IMR-90 (cell line): ENCODE results near the gene PSAP.

Experiments used
- BHLHE40 ChIP-seq: fragments of 150-350 bp; IDR thresholded peaks from 2 replicates; pipeline ENCODE4 v1.6.1; 2016; ENCODE audit warnings: mild to moderate bottlenecking, low read depth, low read length
- CEBPB ChIP-seq: IDR thresholded peaks from 2 replicates; pipeline ENCODE4 v1.6.1; 2012; ENCODE audit warnings: low read depth, low read length, improper control_type of control experiment
- MAZ ChIP-seq: IDR thresholded peaks from 2 replicates; pipeline ENCODE4 v1.6.1; 2012; ENCODE audit warnings: low read depth, mild to moderate bottlenecking, low read length, improper control_type of control experiment, moderate library complexity, borderline replicate concordance
- POLR2A ChIP-seq: IDR thresholded peaks from 2 replicates; pipeline ENCODE4 v1.6.1; 2012; ENCODE audit warnings: mild to moderate bottlenecking, low read depth, low read length
- RAD21 ChIP-seq: IDR thresholded peaks from 2 replicates; pipeline ENCODE4 v1.6.1; 2012; ENCODE audit warnings: low read length, improper control_type of control experiment
- SMC3 ChIP-seq: fragments of 150-350 bp; IDR thresholded peaks from 2 replicates; pipeline ENCODE4 v1.6.1; 2016; ENCODE audit warnings: low read depth, mild to moderate bottlenecking, antibody characterized with exemption, low read length, moderate library complexity
- TF ChIP-seq, protein P1 (sequence below): conservative IDR thresholded peaks from 2 replicates; pipeline ENCODE4 v1.5.1; 2012; ENCODE audit warnings: mild to moderate bottlenecking, low read depth, low read length, improper control_type of control experiment
- TF ChIP-seq, protein P2 (sequence below): fragments of 150-350 bp; IDR thresholded peaks from 2 replicates; pipeline ENCODE4 v1.6.1; 2016; ENCODE audit warnings: low read depth, mild to moderate bottlenecking, low read length, moderate library complexity, borderline replicate concordance
- TF ChIP-seq, protein P3 (sequence below): fragments of 150-350 bp; IDR thresholded peaks from 2 replicates; pipeline ENCODE4 v1.6.1; 2017; ENCODE audit warnings: mild to moderate bottlenecking, antibody characterized with exemption, low read length, low read depth

DNA sequence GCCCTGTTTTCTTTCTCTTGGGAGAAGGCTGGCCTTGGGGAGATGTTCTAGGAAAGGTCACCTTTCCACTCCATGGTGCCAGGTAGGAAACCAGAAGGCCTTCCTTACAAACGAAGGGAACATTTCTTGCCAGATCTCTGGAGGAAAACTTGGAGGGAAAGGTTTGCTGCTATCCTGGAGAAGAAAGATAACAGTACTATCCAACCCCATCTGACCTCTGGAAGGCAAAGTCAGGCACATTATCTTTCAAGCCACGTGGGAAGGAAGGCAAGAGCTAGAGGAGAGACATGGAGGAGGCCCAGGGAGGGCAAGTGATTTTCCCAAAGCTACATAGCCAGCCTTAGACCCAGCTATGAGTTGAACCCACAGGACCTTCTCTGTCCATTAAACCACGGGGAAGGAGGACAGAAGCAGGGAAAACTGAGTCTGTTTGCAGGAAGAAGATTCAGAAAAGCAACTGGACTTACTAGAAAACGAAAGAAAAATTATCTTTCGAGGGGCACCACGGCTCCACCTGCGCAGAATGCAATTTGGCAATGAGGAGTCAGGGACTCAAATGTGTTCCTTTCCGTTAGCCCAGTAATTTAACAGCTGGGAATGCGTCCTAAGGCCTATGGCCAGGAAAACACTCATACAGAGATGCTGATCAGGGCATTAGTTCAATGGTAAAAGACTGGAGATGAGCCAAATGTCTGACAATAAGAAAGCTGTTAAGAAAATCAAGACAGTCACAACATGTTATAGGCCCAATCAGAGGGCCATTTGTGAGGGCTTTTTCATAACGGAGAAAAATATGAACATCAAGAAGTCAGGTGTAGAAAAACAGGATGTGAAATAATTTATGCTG lies 32.0 kb upstream of the PSAP start:
- TF ChIP-seq CEBPB (no peak), SMC3 (no peak), POLR2A (no peak), RAD21 (no peak), BHLHE40 (no peak), MAZ (no peak)
- TF ChIP-seq, protein P1, sequence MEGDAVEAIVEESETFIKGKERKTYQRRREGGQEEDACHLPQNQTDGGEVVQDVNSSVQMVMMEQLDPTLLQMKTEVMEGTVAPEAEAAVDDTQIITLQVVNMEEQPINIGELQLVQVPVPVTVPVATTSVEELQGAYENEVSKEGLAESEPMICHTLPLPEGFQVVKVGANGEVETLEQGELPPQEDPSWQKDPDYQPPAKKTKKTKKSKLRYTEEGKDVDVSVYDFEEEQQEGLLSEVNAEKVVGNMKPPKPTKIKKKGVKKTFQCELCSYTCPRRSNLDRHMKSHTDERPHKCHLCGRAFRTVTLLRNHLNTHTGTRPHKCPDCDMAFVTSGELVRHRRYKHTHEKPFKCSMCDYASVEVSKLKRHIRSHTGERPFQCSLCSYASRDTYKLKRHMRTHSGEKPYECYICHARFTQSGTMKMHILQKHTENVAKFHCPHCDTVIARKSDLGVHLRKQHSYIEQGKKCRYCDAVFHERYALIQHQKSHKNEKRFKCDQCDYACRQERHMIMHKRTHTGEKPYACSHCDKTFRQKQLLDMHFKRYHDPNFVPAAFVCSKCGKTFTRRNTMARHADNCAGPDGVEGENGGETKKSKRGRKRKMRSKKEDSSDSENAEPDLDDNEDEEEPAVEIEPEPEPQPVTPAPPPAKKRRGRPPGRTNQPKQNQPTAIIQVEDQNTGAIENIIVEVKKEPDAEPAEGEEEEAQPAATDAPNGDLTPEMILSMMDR, result no peak
- TF ChIP-seq, protein P2, sequence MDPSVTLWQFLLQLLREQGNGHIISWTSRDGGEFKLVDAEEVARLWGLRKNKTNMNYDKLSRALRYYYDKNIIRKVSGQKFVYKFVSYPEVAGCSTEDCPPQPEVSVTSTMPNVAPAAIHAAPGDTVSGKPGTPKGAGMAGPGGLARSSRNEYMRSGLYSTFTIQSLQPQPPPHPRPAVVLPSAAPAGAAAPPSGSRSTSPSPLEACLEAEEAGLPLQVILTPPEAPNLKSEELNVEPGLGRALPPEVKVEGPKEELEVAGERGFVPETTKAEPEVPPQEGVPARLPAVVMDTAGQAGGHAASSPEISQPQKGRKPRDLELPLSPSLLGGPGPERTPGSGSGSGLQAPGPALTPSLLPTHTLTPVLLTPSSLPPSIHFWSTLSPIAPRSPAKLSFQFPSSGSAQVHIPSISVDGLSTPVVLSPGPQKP, result no peak
- TF ChIP-seq, protein P3, sequence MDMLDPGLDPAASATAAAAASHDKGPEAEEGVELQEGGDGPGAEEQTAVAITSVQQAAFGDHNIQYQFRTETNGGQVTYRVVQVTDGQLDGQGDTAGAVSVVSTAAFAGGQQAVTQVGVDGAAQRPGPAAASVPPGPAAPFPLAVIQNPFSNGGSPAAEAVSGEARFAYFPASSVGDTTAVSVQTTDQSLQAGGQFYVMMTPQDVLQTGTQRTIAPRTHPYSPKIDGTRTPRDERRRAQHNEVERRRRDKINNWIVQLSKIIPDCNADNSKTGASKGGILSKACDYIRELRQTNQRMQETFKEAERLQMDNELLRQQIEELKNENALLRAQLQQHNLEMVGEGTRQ, result no peak
